Brain microvascular endothelial cell (primary cell): ENCODE data around the gene ROR2.

Experiments
- DNase-seq: peaks from one replicate; pipeline ENCODE4 v3.0.0-alpha.2; 2020
- H3K27ac ChIP-seq: fragments of 250-450 bp; sonication (Bioruptor Pico); 2 replicates; pipeline ENCODE4 v1.5.1; 2020; ENCODE audit warnings: mild to moderate bottlenecking, moderate library complexity
- H3K27me3 ChIP-seq: fragments of 250-450 bp; sonication (Bioruptor Pico); replicated peaks from 2 replicates; pipeline ENCODE4 v1.5.1; 2020; ENCODE audit warnings: mild to moderate bottlenecking
- H3K36me3 ChIP-seq: fragments of 250-450 bp; sonication (Bioruptor Pico); replicated peaks from 2 replicates; pipeline ENCODE4 v1.5.1; 2020; ENCODE audit warnings: mild to moderate bottlenecking
- H3K4me3 ChIP-seq: 2 replicates; pipeline ENCODE4 v1.5.1; 2011; ENCODE audit warnings: low read depth, mild to moderate bottlenecking, control low read depth, low read length, moderate library complexity
- CTCF ChIP-seq: IDR thresholded peaks from 2 replicates; pipeline ENCODE4 v1.5.1; 2011; ENCODE audit warnings: low read depth, mild to moderate bottlenecking, moderate library complexity, low read length, control low read depth, inconsistent platforms; ENCODE audit errors: missing control alignments
- in situ Hi-C: cut with HindIII; loops from 2 replicates; pipeline ENCODE4 v1.10.0; 2017; ENCODE audit warnings: low sequenced_read_pairs, low pct_ligation_motif_present

Gene ROR2

DNA sequence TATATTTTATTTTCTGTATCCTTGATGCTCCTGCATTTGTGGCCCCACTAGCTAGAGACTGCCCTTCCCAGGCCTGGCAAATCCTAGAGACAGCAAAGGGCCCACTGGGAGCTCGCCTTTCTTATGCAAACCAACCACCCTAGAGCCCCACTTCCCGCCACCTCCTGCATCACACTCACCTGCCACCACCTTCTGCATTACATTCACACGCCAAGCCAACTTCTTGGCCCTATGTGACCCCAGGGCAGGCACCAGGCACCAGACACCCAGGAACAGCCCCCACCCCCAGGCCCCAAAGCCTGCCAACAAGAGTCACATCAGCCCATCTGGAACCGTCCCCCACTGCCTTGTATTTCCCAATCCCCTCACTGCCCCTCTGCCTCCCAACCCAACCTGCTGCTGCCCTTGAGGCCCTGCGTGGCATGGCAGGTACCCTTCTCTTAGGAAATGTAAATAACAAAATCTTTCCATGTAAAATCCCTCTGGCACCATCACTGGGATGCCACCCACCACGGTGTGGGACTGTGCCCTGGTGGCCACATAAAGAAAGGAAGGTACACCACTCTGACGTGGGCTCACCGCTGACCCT, 22.0 kb downstream of the ROR2 start:
- no peak overlapping the region for H3K4me3 ChIP-seq
- H3K27ac ChIP-seq: no peak overlapping the region
- no peaks in the 10 kb centered on the region for H3K36me3 ChIP-seq
- in situ Hi-C loops: no loop called here
- DNase-seq: no peak
- H3K27me3 ChIP-seq: no peaks in the 10 kb centered on the region
- no peak for TF ChIP-seq CTCF

DNA sequence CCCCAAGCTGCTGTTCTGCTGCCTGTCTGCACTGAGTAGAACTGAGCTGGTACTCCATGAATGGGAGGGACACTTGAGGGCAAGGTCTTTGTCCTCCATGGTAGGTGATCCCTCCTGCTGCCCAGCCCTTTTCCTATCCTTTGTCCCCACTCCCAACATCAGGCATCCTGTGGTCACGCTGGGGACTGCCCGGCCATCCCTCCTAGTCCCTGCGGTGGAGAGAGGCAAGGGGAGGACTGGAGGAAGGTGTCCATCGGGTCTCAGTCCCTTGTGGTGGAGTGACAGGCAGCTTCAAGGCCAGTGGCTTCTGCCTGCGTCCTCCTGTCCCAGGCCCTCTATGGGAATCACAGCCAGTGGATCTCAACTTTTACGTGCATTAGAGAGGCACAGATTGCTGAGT, 25.9 kb downstream of the ROR2 start:
- in situ Hi-C loops: no loop called here
- Histone ChIP-seq H3K27ac (no peak overlapping the region), H3K27me3 (no peaks in the 10 kb centered on the region), H3K36me3 (no peaks in the 10 kb centered on the region), H3K4me3 (no peak overlapping the region)
- no peak for TF ChIP-seq CTCF
- DNase-seq: no peak

- Histone ChIP-seq H3K36me3 (no peaks in the 10 kb centered on the region), H3K27me3 (no peaks in the 10 kb centered on the region), H3K27ac (no peak overlapping the region), H3K4me3 (no peak overlapping the region)
- DNase-seq: no peak
- TF ChIP-seq CTCF: no peak
- in situ Hi-C loops: no loop called here
These were observed 26.9 kb downstream of the ROR2 start for GRCh38 chr9:91923145-91923544.

- in situ Hi-C loops: no loop called here
These were observed 28.7 kb downstream of the ROR2 start for GRCh38 chr9:91921371-91921770.

DNA sequence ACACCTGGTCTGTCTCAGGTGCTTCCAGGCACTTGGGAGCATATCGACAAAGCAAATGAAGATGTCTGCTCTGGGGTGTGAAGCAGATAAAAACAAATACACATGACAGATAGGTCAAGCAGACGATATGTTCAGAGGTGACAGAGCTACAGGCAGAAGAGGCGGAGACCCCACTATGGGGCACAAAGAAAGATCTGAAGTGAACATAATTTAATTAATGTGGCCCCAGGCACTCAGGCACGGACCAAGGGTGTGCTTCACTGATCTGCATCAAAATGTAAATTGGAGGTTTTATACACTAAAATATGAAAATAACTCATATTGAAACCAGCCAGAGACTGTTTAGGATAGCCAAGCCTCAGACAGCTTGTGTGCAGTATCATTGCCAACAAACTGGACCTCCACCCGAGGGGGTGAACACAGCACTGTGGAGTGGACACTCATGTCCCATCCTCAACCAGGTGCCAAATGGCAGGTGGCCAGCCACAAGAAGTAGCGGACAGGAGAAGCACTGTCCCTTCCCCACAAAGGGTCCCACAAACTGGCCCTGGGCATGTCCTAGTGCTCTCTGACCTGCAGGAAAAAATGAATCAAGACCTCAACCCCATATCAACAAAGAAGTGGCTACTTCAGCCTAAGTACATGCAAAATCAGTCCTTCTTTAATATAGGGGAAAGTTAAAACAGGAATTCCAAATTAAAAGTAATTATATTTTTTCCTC, 29.2 kb downstream of the ROR2 start:
- Histone ChIP-seq H3K27ac (no peak overlapping the region), H3K27me3 (no peaks in the 10 kb centered on the region), H3K4me3 (no peak overlapping the region), H3K36me3 (no peaks in the 10 kb centered on the region)
- no peak for DNase-seq
- in situ Hi-C loops: no loop called here
- no peak for TF ChIP-seq CTCF

More at GRCh38 chr9:91921371-91921770, 28.7 kb downstream of the ROR2 start:
- TF ChIP-seq CTCF: no peak
- Histone ChIP-seq H3K36me3 (no peaks in the 10 kb centered on the region), H3K27me3 (no peaks in the 10 kb centered on the region), H3K27ac (no peak overlapping the region), H3K4me3 (no peak overlapping the region)
- no peak for DNase-seq
